ENCODE measurements around the gene UXS1.

- TF ChIP-seq POLR2A (IDR thresholded peaks at IDR 0.05), result no peak
- TF ChIP-seq, protein P1, sequence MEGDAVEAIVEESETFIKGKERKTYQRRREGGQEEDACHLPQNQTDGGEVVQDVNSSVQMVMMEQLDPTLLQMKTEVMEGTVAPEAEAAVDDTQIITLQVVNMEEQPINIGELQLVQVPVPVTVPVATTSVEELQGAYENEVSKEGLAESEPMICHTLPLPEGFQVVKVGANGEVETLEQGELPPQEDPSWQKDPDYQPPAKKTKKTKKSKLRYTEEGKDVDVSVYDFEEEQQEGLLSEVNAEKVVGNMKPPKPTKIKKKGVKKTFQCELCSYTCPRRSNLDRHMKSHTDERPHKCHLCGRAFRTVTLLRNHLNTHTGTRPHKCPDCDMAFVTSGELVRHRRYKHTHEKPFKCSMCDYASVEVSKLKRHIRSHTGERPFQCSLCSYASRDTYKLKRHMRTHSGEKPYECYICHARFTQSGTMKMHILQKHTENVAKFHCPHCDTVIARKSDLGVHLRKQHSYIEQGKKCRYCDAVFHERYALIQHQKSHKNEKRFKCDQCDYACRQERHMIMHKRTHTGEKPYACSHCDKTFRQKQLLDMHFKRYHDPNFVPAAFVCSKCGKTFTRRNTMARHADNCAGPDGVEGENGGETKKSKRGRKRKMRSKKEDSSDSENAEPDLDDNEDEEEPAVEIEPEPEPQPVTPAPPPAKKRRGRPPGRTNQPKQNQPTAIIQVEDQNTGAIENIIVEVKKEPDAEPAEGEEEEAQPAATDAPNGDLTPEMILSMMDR (IDR thresholded peaks at IDR 0.05), result peak in 4 of 6 experiments; percentile 22 to 41 (median 37)
Measured at GRCh38 chr2:106085181-106085940, 108.7 kb downstream of the UXS1 start.
